ENCODE data around the gene TANGO2. TPM values are rescaled to one million over a fixed set of nuclear protein-coding genes. Genes with fewer than 3 reads are reported as not detected.

The TANGO2 gene
- polyA plus RNA-seq, 4 donors: 16.5 to 23.3 (median 20.9) TPM

DNA sequence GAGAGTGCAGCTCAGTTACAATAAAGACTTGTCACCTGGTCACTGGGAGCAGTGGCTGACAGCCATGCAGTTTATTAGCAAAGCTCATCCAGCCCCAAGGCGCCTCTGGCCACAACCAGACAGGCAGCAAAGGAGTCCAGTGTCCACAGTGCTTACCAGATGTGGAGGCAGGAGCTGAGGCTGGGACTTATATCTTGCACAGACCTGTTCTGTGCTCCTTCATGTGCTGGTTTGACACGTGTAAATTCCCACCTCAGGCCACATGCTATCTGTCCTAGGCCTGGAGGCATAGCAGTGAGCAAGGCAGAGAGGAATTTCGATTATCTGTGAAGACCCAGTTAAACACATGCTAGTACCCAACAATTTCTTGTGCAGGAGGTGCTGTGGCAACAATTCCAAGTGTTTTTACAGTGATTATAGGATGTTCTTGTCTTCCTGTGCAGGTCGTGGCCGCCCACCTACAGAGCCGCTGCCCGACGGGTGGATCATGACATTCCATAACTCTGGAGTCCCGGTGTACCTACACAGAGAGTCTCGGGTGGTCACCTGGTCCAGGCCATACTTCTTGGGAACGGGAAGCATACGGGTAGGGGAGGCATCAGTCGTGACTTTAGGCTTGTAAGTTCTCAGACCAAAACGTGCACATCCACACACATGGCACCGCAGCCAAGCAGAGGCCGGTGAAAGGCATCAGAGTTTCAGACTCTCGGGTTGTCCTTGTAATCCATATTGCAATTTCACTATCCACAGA is 68.5 kb downstream of the TANGO2 start:
- H3K27ac ChIP-seq (ENCODE audit: low read depth in 1 of 3, low read length in 2 of 3): no peak overlapping the region
- WGBS, 3 donors: 93 to 94% (median 94%) methylated on average over 17 of the region's 17 CpGs
- FAIRE-seq (no peak), DNase-seq (no peak)
- peaks cover 20 to 96% (median 43%) of the 10 kb centered on the region in 3 donors for H3K36me3 ChIP-seq (ENCODE audit: control insufficient read depth in 3 of 3, insufficient read depth in 2 of 3, low read depth in 1 of 3, low read length in 3 of 3)
- no peaks in the 10 kb centered on the region for H3K9me3 ChIP-seq (ENCODE audit: control insufficient read depth in 2 of 2, insufficient read depth in 1 of 2, low read depth in 1 of 2, low read length in 1 of 2)
- peaks cover 0 to 7% (median 0%) of the 10 kb centered on the region in 3 donors for H3K4me1 ChIP-seq (ENCODE audit: control insufficient read depth in 3 of 3, insufficient read depth in 2 of 3, low read depth in 1 of 3, low read length in 2 of 3)
- no peaks in the 10 kb centered on the region for H3K27me3 ChIP-seq (ENCODE audit: control insufficient read depth in 3 of 3, insufficient read depth in 3 of 3, low read length in 3 of 3)
- H3K4me3 ChIP-seq (ENCODE audit: low read depth in 1 of 3, low read length in 3 of 3): no peak overlapping the region

DNA sequence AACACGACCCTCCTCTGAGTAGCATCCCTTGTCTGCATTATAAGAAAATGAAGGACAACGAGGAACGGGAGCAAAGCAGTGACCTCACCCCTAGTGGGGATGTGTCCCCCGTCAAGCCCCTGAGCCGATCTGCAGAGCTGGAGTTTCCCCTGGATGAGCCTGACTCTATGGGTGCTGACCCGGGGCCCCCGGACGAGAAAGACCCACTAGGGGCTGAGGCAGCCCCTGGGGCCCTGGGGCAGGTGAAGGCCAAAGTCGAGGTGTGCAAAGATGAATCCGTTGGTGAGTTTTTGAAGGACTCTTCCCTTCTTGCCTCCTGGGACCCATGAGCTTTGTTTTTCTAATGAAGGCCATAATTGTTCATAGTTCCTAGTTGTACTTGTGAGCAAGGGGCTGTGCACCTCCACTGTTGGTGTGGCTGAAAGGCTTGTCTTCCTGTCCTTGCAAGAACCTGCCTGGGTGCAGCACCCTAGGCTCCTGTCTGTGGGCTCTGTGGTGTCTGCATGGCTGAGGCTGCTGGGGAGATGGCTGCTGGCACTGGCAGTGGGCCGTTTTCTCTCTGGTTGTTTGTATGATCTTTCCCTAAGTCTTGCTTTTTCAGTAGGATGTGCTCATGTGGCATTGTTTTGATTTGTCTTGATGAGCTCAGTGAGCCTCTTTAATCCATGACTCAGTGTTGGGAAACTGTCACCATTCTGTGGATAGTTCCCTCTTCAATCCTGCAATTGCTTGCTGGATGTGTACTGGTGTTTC is 69.2 kb downstream of the TANGO2 start:
- no peak overlapping the region for H3K4me3 ChIP-seq (ENCODE audit: low read depth in 1 of 3, low read length in 3 of 3)
- FAIRE-seq (no peak), DNase-seq (no peak)
- no peaks in the 10 kb centered on the region for H3K9me3 ChIP-seq (ENCODE audit: control insufficient read depth in 2 of 2, insufficient read depth in 1 of 2, low read depth in 1 of 2, low read length in 1 of 2)
- 88 to 95% (median 93%) methylated on average over 11 of the region's 11 CpGs for WGBS, 3 donors
- H3K27ac ChIP-seq (ENCODE audit: low read depth in 1 of 3, low read length in 2 of 3): no peak overlapping the region
- no peaks in the 10 kb centered on the region for H3K4me1 ChIP-seq (ENCODE audit: control insufficient read depth in 3 of 3, insufficient read depth in 2 of 3, low read depth in 1 of 3, low read length in 2 of 3)
- peaks cover 22 to 96% (median 44%) of the 10 kb centered on the region in 3 donors for H3K36me3 ChIP-seq (ENCODE audit: control insufficient read depth in 3 of 3, insufficient read depth in 2 of 3, low read depth in 1 of 3, low read length in 3 of 3)
- no peaks in the 10 kb centered on the region for H3K27me3 ChIP-seq (ENCODE audit: control insufficient read depth in 3 of 3, insufficient read depth in 3 of 3, low read length in 3 of 3)

DNA sequence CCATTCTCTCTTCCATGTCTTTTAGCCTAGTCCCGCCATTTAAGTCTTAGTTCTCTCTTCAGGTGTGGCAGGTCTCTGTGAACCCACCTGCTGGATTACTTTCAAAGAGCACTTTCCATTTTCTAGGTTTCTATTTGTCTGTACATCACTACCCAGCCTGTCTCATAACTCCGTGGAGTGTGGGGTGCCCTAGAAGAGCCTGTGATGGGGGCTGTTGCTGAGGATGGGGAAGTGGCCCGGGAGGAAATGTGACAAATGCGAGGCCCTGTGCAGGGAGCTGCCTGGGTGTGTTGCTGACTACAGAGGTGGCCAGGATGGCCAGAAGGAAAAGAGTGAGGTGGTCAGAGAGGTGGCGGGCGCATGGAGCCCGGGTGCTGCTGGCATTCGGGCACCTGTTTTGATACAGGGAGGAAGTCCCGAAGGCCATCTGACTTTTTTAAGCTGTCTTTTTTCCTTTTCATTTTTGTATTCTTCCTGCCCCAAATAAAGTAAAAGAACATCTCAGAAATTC is 69.9 kb downstream of the TANGO2 start:
- Histone ChIP-seq H3K4me1 (ENCODE audit: control insufficient read depth in 3 of 3, insufficient read depth in 2 of 3, low read depth in 1 of 3, low read length in 2 of 3) (no peaks in the 10 kb centered on the region), H3K27ac (ENCODE audit: low read depth in 1 of 3, low read length in 2 of 3) (no peak overlapping the region), H3K4me3 (ENCODE audit: low read depth in 1 of 3, low read length in 3 of 3) (no peak overlapping the region), H3K27me3 (ENCODE audit: control insufficient read depth in 3 of 3, insufficient read depth in 3 of 3, low read length in 3 of 3) (no peaks in the 10 kb centered on the region), H3K9me3 (ENCODE audit: control insufficient read depth in 2 of 2, insufficient read depth in 1 of 2, low read depth in 1 of 2, low read length in 1 of 2) (peaks cover 0 to 2% of the 10 kb centered on the region in 2 donors), H3K36me3 (ENCODE audit: control insufficient read depth in 3 of 3, insufficient read depth in 2 of 3, low read depth in 1 of 3, low read length in 3 of 3) (peaks cover 28 to 97% (median 42%) of the 10 kb centered on the region in 3 donors)
- WGBS, 3 donors: 90 to 91% (median 90%) methylated on average over 9 of the region's 9 CpGs
- DNase-seq: no peak
- no peak for FAIRE-seq

DNA sequence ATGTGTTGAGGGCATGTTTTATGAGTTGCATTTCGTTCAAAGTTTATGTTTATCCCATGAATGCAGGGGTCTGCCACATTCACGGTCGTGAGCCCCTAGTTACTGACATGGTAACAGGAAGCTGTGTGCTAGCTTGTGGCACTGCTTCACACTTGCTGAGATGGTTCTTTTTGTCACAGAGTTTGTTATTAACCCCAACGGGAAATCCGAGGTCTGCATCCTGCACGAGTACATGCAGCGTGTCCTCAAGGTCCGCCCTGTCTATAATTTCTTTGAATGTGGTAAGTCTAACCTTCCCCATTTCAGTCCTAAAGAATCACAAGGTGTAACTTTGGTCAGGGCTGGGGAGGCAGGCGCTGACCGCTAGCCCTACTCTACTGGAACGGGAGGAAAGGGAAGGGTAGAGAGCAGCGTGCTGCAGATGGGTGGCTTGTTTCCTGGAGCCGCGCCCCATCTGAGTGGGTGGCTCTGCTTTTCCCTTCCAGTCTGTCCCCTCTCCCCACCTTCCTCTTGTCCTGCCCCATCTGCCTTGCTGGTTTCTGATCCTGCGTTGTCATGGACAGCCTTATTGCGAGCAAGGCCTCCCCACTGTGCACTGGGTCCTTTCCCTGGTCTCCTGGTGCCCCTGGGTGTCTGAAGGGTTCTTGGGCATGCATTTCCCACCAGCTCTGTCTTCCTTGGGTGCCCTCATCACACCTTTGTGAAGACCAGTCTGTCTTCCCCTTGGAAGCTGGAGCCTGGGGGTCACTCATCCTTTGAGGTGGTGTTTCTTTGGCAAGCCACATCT is 71.0 kb downstream of the TANGO2 start:
- no peak for DNase-seq
- H3K4me3 ChIP-seq (ENCODE audit: low read depth in 1 of 3, low read length in 3 of 3): no peak overlapping the region
- peaks cover 0 to 4% of the 10 kb centered on the region in 2 donors for H3K9me3 ChIP-seq (ENCODE audit: control insufficient read depth in 2 of 2, insufficient read depth in 1 of 2, low read depth in 1 of 2, low read length in 1 of 2)
- no peak overlapping the region for H3K27ac ChIP-seq (ENCODE audit: low read depth in 1 of 3, low read length in 2 of 3)
- WGBS, 3 donors: 89 to 93% (median 89%) methylated on average over 16 of the region's 16 CpGs
- no peaks in the 10 kb centered on the region for H3K4me1 ChIP-seq (ENCODE audit: control insufficient read depth in 3 of 3, insufficient read depth in 2 of 3, low read depth in 1 of 3, low read length in 2 of 3)
- H3K27me3 ChIP-seq (ENCODE audit: control insufficient read depth in 3 of 3, insufficient read depth in 3 of 3, low read length in 3 of 3): no peaks in the 10 kb centered on the region
- H3K36me3 ChIP-seq (ENCODE audit: control insufficient read depth in 3 of 3, insufficient read depth in 2 of 3, low read depth in 1 of 3, low read length in 3 of 3): peaks cover 24 to 90% (median 42%) of the 10 kb centered on the region in 3 donors
- FAIRE-seq: no peak

DNA sequence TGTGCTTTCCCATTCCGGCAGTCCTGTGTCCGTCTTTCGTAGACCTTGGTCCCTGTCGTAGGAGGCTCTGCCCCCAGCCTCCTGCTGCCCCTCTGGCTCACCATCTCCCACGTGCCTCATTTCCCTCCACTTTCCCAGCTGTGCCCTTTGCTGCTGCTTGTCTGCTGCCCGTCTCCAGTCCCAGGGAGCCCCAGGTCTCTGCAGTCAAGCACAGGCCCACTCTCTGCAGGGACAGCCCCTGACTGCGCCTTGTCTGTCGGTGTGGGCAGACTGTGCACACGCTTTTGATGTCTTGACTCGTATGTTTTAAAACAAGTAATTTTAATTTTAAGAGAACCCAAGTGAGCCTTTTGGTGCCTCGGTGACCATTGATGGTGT is 71.6 kb downstream of the TANGO2 start:
- no peak overlapping the region for H3K27ac ChIP-seq (ENCODE audit: low read depth in 1 of 3, low read length in 2 of 3)
- FAIRE-seq: no peak

DNA sequence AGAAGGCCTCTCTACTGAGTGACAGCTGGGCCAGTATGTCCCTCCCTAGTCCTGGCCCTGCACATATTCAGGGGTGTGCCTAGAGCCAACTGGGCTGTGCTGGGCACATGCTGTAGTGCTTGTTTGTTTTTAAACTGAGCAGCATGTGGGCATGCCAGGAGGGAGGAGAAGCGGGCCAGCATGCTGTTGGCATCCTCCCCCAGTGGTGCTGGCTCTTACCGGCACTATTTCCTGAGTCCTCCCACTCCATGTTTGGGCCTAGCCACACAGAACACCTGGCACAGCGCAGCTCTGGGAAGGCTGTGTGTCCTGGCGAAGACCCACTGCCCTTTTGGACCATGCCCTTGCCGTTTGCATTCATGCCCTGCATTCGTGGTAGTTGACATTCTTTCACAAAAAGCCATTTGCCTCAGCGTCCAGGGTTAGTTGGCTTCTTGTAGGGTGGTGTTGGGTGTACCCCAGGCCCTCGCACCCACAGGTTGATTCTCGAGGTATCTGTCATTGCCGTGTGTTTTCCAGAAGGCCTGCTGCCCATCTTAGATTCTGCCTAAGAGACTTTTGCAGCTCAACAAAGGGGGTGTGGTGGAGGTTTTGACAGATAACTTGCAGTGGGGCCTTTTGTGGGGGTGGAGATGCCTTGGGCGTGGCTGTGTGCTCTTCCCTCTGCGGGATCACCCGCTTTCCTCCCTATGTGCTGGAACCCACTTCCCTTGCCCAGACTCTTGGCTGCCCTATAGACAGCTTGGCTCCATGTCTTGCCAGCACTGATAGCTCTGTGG is 72.7 kb downstream of the TANGO2 start:
- DNase-seq: no peak
- FAIRE-seq: no peak
- WGBS, 3 donors: 85 to 92% (median 88%) methylated on average over 13 of the region's 13 CpGs
- Histone ChIP-seq H3K27ac (ENCODE audit: low read depth in 1 of 3, low read length in 2 of 3) (no peak overlapping the region), H3K27me3 (ENCODE audit: control insufficient read depth in 3 of 3, insufficient read depth in 3 of 3, low read length in 3 of 3) (no peaks in the 10 kb centered on the region), H3K4me1 (ENCODE audit: control insufficient read depth in 3 of 3, insufficient read depth in 2 of 3, low read depth in 1 of 3, low read length in 2 of 3) (no peaks in the 10 kb centered on the region), H3K36me3 (ENCODE audit: control insufficient read depth in 3 of 3, insufficient read depth in 2 of 3, low read depth in 1 of 3, low read length in 3 of 3) (peaks cover 15 to 78% (median 34%) of the 10 kb centered on the region in 3 donors), H3K9me3 (ENCODE audit: control insufficient read depth in 2 of 2, insufficient read depth in 1 of 2, low read depth in 1 of 2, low read length in 1 of 2) (peaks cover 0 to 4% of the 10 kb centered on the region in 2 donors), H3K4me3 (ENCODE audit: low read depth in 1 of 3, low read length in 3 of 3) (no peak overlapping the region)

More for the DNA sequence above, 71.6 kb downstream of the TANGO2 start:
- 88 to 93% (median 91%) methylated on average over 11 of the region's 11 CpGs for WGBS, 3 donors
- Histone ChIP-seq H3K36me3 (ENCODE audit: control insufficient read depth in 3 of 3, insufficient read depth in 2 of 3, low read depth in 1 of 3, low read length in 3 of 3) (peaks cover 20 to 85% (median 37%) of the 10 kb centered on the region in 3 donors), H3K9me3 (ENCODE audit: control insufficient read depth in 2 of 2, insufficient read depth in 1 of 2, low read depth in 1 of 2, low read length in 1 of 2) (peaks cover 0 to 4% of the 10 kb centered on the region in 2 donors), H3K4me1 (ENCODE audit: control insufficient read depth in 3 of 3, insufficient read depth in 2 of 3, low read depth in 1 of 3, low read length in 2 of 3) (no peaks in the 10 kb centered on the region), H3K4me3 (ENCODE audit: low read depth in 1 of 3, low read length in 3 of 3) (no peak overlapping the region), H3K27me3 (ENCODE audit: control insufficient read depth in 3 of 3, insufficient read depth in 3 of 3, low read length in 3 of 3) (no peaks in the 10 kb centered on the region)
- DNase-seq: no peak

DNA sequence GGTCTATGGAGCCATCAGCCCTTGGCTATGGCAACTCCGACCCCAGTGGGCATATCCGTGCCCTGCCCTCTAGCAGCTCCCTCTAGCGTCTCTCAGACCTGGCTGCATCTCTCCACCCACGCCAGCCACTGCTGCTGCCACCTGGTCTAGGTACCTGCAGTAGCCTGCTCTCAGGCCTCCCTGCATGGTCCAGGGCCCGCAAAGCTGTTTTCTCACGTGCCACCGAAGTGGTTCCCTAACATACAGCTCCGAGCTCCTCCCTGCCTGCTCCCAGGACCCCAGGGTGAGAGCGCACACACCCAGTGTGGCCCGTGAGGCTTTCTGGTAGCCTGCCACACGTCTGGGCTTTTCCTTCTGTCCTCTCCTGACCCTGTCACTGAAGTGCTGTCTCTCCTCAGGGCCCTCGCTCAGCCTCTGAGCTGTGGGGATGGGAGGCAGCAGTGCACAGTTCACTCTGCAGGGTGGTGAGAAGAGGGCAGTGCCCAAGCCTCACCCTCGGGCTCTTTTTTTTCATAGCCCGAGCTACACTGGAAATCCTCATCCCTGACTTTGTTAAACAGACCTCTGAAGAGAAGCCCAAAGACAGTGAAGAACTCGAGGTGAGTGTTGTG is 73.4 kb downstream of the TANGO2 start:
- no peak for DNase-seq
- FAIRE-seq: no peak
- H3K27ac ChIP-seq (ENCODE audit: low read depth in 1 of 3, low read length in 2 of 3): no peak overlapping the region

More for the DNA sequence above, 73.4 kb downstream of the TANGO2 start:
- H3K4me1 ChIP-seq (ENCODE audit: control insufficient read depth in 3 of 3, insufficient read depth in 2 of 3, low read depth in 1 of 3, low read length in 2 of 3): no peaks in the 10 kb centered on the region
- peaks cover 0 to 4% of the 10 kb centered on the region in 2 donors for H3K9me3 ChIP-seq (ENCODE audit: control insufficient read depth in 2 of 2, insufficient read depth in 1 of 2, low read depth in 1 of 2, low read length in 1 of 2)
- no peak overlapping the region for H3K4me3 ChIP-seq (ENCODE audit: low read depth in 1 of 3, low read length in 3 of 3)
- H3K36me3 ChIP-seq (ENCODE audit: control insufficient read depth in 3 of 3, insufficient read depth in 2 of 3, low read depth in 1 of 3, low read length in 3 of 3): peaks cover 15 to 77% (median 35%) of the 10 kb centered on the region in 3 donors
- no peaks in the 10 kb centered on the region for H3K27me3 ChIP-seq (ENCODE audit: control insufficient read depth in 3 of 3, insufficient read depth in 3 of 3, low read length in 3 of 3)
- WGBS, 3 donors: 93 to 96% (median 94%) methylated on average over 15 of the region's 15 CpGs

All from small intestine (tissue), 7 donors.